Effector memory CD4-positive, alpha-beta T cell (primary cell): Measurements from ENCODE around the gene SEMA4A.
"Not testable (repeated sequence)": the region's sequence is repeated elsewhere in the genome, so short reads cannot be mapped to it uniquely, and the experiment has no call there.

Experiments used
- DNase-seq, 3 donors: peaks; one replicate each; pipeline ENCODE4 v3.0.0-alpha.2; 2020
- H3K27ac ChIP-seq: 2 replicates; pipeline ENCODE4 v1.7.0; 2013; ENCODE audit warnings: mild to moderate bottlenecking, low read length, moderate library complexity; ENCODE audit not compliant: insufficient read depth, poor library complexity, severe bottlenecking
- H3K27me3 ChIP-seq: replicated peaks from 2 replicates; pipeline ENCODE4 v1.7.0; 2013; ENCODE audit warnings: mild to moderate bottlenecking, low read length; ENCODE audit not compliant: insufficient read depth, control insufficient read depth, poor library complexity, severe bottlenecking
- H3K36me3 ChIP-seq: 2 replicates; pipeline ENCODE4 v1.7.0; 2013; ENCODE audit warnings: mild to moderate bottlenecking, low read length, moderate library complexity; ENCODE audit not compliant: control insufficient read depth, insufficient read depth
- H3K4me1 ChIP-seq: 2 replicates; pipeline ENCODE4 v1.7.0; 2013; ENCODE audit warnings: low read length, mild to moderate bottlenecking; ENCODE audit not compliant: control insufficient read depth, insufficient read depth, poor library complexity, severe bottlenecking
- H3K4me3 ChIP-seq: 2 replicates; pipeline ENCODE4 v1.7.0; 2013; ENCODE audit warnings: low read length, low read depth, mild to moderate bottlenecking; ENCODE audit not compliant: insufficient read depth, poor library complexity, severe bottlenecking
- H3K9me3 ChIP-seq: 2 replicates; pipeline ENCODE4 v1.7.0; 2013; ENCODE audit warnings: mild to moderate bottlenecking, low read length, moderate library complexity; ENCODE audit not compliant: control insufficient read depth

The SEMA4A gene

DNA sequence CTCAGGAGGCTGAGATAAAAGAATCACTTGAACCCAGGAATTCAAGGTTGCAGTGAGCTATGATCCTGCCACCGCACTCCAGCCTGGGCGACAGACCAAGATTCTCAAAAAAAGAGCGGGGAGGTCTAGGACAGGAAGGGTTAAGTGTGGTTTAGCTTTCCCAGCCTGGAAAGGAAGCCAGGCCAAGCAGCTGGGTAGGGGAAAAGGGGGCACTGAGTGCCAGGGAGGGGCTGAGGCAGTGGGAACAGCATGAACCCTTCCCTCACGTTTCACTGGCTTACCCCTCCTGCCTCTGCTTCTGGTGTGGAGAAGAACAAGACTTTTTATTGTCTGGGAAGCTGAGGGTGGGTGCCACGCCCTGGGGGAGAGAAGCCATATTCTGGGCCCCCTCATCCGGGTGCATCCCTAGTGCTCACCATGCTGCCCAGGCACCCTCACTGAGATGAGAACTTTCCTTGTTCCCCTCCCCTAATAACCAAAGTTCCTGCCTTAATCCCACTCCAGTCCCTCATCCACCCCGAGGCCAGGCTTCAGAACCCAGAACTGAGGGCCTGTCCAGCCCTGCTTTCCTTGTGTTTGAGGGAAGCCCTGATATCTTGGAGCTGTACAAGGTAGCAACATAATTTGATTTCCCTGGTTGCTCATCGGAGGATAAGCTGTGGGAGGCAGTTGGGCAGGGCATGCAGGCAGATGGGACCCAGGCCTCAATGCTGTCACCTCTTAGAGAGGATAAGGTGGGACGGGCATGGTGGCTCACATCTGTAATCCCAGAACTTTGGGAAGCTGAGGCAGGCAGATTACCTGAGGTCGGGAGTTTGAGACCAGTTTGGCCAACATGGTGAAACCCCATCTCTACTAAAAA, 40.9 kb upstream of the SEMA4A start:
- Histone ChIP-seq H3K27ac (peak overlapping the region; percentile 22), H3K4me3 (no peak overlapping the region), H3K9me3 (no peaks in the 10 kb centered on the region), H3K4me1 (peaks cover 15% of the 10 kb centered on the region), H3K27me3 (no peaks in the 10 kb centered on the region), H3K36me3 (peaks cover 2% of the 10 kb centered on the region)
- DNase-seq, result no peak

DNA sequence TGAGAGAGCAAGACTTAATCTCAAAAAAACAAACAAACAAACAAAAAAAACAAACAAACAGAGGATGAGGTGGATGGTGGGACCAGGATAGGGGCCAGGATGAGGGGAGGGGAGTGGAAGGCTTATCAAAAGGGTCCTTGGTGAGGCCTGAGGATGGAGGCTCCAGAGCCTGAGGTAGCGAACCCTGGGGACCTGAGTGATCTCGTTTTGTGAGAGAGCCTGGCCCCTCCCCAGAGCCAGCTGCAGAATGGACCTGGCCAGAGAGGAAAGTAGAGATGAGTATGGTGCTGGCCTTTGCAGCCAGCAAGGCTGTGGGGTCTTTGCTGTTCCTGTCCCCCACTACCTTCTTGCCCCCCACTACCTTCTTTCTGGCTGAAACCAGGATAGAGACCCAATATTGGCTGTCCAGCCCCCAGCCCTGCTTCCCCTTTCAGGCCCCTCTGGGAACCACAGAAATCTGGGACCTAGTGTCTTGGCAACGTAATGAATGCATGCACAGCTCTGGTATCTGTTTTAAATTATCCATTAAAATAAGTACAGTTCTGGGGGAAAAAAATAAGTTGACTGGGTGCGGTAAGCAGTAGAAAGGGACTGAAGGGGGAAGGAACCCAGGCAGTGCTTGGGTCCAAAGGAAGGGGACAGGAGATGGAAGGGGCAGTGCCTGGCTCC, 40.0 kb upstream of the SEMA4A start:
- peaks cover 2% of the 10 kb centered on the region for H3K36me3 ChIP-seq
- no peak for DNase-seq
- H3K27ac ChIP-seq, result peak overlapping the region; percentile 91
- H3K4me1 ChIP-seq, result peaks cover 18% of the 10 kb centered on the region
- H3K27me3 ChIP-seq, result no peaks in the 10 kb centered on the region
- H3K9me3 ChIP-seq, result no peaks in the 10 kb centered on the region
- no peak overlapping the region for H3K4me3 ChIP-seq

DNA sequence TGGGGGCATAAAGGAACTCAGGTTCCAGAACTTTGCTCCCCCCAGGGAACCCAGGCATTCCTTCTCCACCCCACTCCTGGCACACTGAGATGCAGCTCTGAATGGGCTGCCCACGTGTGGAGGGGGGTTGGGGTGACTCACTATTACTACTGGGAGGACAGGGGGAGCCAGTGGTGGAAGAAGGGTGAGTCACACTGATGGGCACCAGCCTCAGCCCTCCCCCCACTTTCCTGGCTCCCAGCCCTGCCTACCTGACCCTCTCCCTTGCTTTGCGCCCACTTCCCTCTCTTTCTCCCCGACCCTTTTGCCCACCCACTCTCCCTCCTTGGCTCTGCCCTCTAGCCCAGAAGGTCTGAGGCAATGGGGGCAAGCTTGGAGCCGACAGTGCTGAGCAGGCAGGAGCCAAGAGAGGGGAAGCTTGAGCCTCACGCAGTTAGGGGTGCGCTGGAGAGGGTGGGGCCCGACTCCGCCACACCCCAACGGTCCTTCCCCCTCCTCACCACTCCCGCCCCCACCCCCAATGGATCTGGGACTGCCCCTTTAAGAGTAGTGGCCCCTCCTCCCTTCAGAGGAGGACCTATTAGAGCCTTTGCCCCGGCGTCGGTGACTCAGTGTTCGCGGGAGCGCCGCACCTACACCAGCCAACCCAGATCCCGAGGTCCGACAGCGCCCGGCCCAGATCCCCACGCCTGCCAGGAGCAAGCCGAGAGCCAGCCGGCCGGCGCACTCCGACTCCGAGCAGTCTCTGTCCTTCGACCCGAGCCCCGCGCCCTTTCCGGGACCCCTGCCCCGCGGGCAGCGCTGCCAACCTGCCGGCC, 39.1 kb upstream of the SEMA4A start, which contains the start of gene LMNA:
Gene LMNA (plus strand): TSS at position 611 of the 818 bp plus-strand sequence. CDS start 208 bp downstream, outside the sequence.
- Histone ChIP-seq H3K4me1 (peaks cover 20% of the 10 kb centered on the region), H3K27ac (peak within 1 kb of the TSS; percentile 91), H3K27me3 (no peaks in the 10 kb centered on the region), H3K9me3 (no peaks in the 10 kb centered on the region), H3K4me3 (peak within 1 kb of the TSS; percentile 100), H3K36me3 (peaks cover 2% of the 10 kb centered on the region)
- DNase-seq, result peak; percentile 79 to 82 (median 81)

DNA sequence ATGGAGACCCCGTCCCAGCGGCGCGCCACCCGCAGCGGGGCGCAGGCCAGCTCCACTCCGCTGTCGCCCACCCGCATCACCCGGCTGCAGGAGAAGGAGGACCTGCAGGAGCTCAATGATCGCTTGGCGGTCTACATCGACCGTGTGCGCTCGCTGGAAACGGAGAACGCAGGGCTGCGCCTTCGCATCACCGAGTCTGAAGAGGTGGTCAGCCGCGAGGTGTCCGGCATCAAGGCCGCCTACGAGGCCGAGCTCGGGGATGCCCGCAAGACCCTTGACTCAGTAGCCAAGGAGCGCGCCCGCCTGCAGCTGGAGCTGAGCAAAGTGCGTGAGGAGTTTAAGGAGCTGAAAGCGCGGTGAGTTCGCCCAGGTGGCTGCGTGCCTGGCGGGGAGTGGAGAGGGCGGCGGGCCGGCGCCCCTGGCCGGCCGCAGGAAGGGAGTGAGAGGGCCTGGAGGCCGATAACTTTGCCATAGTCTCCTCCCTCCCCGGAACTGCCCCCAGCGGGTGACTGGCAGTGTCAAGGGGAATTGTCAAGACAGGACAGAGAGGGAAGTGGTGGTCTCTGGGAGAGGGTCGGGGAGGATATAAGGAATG, 38.4 kb upstream of the SEMA4A start:
- Histone ChIP-seq H3K27ac (peak overlapping the region; percentile 91), H3K4me1 (peaks cover 24% of the 10 kb centered on the region), H3K9me3 (no peaks in the 10 kb centered on the region), H3K36me3 (peaks cover 2% of the 10 kb centered on the region), H3K27me3 (no peaks in the 10 kb centered on the region), H3K4me3 (peak overlapping the region; percentile 100)
- no peak for DNase-seq

DNA sequence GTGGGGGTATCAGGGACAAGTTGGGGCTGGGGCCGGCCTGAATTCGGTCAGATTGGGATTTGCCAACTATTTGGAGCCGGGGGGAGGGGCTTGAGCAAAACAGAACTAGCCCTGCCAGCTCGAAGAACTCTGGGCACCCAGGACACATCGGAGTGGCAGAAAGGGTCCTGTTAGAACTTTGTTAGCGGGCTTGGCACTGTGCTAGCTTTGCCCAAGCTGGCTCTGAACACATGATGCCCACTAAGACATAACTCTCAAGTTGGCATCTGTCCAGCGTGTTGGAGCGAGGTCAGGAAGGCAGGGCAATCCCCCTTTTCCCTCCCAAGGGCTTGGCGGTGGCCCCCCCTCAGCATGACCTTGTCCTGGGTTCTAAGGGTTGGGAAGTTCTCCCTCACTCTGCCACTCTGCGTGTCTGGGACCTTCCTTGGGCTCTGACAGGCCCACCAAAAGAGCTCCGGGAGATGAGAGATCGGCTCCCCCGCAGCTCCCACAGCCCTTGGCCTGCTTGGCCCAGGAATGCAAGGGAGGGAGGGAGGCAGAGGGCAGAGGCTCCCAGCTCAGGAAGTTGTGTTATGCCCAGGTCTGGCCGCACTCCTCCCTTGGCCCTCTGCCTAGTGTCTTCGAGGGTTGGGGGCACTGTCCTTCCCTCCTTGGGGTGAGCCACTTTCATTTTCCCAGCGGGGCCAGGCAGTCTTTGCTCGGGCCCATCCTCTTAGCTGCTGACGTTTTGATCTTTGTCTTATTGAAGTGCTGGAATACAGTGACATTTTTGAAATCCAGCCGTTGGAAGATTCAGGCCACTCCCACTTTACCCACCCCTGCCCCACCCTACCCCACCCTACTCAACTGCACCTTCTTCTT, 37.6 kb upstream of the SEMA4A start:
- H3K27ac ChIP-seq, result peak overlapping the region; percentile 91
- H3K27me3 ChIP-seq, result no peaks in the 10 kb centered on the region
- peaks cover 2% of the 10 kb centered on the region for H3K36me3 ChIP-seq
- DNase-seq, result no peak
- H3K4me3 ChIP-seq, result peak overlapping the region; percentile 100
- no peaks in the 10 kb centered on the region for H3K9me3 ChIP-seq
- H3K4me1 ChIP-seq, result peaks cover 30% of the 10 kb centered on the region

DNA sequence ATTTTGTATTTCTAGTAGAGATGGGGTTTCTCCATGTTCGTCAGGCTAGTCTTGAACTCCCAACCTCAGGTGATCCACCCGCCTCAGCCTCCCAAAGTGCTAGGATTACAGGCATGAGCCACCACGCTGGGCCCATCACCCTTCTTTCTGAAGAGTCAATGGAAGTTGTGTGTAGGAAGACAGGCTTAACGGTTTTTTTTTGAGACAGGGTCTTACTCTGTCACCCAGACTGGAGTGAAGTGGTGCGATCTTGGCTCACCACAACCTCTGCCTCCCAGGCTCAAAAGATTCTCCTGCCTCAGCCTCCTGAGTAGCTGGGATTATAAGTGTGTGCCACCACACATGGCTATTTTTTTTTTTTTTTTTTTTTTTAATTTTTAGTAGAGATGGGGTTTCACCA, 36.7 kb upstream of the SEMA4A start:
- H3K27me3 ChIP-seq, H3K9me3 ChIP-seq, DNase-seq, H3K36me3 ChIP-seq: not testable (repeated sequence)
- peak overlapping the region; percentile 100 for H3K4me3 ChIP-seq
- peaks cover 31% of the 10 kb centered on the region for H3K4me1 ChIP-seq
- H3K27ac ChIP-seq, result peak overlapping the region; percentile 91

DNA sequence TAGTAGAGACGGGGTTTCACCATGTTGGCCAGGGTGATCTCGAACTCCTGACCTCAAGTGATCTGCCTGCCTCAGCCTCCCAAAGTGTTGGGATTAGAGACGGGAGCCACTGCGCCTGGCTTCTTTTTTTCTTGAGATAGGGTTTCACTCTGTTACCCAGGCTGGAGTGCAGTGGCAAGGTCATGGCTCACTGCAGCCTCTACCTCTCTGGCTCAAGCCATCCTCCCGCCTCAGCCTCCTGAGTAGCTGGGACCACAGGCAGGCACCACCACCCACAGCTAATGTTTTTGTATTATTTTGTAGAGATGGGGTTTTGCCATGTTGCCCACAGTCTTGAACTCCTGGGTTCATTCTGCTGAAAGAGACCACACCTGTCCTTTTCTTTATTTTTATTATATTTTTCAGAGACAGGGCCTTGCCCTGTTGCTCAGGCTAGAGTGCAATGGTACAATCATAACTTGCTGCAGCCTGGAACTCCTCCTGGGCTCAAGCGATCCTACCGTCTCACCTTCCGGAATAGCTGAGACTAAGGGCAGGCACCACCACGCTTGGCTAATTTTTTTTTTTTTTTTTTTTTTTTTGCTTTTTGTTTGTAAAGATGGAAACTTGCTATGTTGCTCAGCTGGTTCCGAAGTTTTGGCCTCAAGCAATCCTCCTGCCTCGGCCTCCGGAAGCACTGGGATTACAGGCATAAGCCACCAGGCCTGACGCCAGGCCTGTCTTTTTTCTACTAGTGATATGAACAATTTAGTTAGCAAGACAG, 35.8 kb upstream of the SEMA4A start:
- Histone ChIP-seq H3K27me3 (no peaks in the 10 kb centered on the region), H3K9me3 (no peaks in the 10 kb centered on the region), H3K36me3 (peaks cover 2% of the 10 kb centered on the region), H3K4me3 (peak overlapping the region; percentile 27), H3K4me1 (peaks cover 31% of the 10 kb centered on the region), H3K27ac (no peak overlapping the region)
- no peak for DNase-seq

DNA sequence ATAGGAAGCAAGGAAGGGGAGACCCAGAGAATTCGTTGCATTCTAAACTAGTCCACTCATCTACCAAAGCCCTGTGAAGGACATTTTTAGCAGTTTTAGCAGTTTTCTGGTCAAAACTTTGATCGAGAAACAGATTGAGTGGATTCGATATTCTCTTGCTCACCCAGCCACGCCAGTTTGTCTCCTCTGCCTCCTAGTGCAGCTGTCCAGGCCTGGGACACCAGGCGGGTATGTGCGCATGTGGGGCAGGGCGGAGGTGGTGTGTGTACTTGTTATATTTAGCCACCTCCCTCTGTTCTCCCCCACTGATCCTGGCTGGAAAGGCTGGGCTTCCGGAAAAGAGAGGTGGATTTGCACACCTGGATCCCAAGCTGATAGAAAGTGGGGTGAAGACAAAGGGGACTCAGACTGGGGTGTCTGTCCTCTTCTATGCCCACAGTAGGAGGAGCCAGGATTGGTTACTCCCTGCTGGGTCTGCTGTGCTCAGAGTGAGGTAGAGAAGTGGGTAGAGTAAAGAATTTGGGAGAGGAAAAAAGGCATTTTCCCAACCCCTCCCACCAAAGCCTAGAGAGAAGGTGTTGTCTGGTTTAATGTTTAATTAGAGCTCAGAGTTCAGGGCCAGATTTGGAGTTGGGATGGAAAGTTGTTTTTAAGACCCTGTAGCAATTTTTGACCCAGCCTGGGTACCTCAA, 35.1 kb upstream of the SEMA4A start:
- Histone ChIP-seq H3K4me1 (peaks cover 35% of the 10 kb centered on the region), H3K9me3 (no peaks in the 10 kb centered on the region), H3K36me3 (peaks cover 2% of the 10 kb centered on the region), H3K27me3 (no peaks in the 10 kb centered on the region), H3K4me3 (peak overlapping the region; percentile 27), H3K27ac (no peak overlapping the region)
- DNase-seq, result peak in 1 of 3 donors; percentile 10
